ENCODE results near the gene COMMD7. TPM values are rescaled to one million over a fixed set of nuclear protein-coding genes. Genes with fewer than 3 reads are reported as not detected.
A peak's percentile ranks its signal among the peaks of the same experiment; 100 is the strongest.

COMMD7 gene
- total RNA-seq, 1 experiment from 2014 or later = 66.1 TPM

- H2BK12ac ChIP-seq (ENCODE audit: insufficient read length, low read depth, low read length) = no peak overlapping the region
- TF ChIP-seq, protein P1, sequence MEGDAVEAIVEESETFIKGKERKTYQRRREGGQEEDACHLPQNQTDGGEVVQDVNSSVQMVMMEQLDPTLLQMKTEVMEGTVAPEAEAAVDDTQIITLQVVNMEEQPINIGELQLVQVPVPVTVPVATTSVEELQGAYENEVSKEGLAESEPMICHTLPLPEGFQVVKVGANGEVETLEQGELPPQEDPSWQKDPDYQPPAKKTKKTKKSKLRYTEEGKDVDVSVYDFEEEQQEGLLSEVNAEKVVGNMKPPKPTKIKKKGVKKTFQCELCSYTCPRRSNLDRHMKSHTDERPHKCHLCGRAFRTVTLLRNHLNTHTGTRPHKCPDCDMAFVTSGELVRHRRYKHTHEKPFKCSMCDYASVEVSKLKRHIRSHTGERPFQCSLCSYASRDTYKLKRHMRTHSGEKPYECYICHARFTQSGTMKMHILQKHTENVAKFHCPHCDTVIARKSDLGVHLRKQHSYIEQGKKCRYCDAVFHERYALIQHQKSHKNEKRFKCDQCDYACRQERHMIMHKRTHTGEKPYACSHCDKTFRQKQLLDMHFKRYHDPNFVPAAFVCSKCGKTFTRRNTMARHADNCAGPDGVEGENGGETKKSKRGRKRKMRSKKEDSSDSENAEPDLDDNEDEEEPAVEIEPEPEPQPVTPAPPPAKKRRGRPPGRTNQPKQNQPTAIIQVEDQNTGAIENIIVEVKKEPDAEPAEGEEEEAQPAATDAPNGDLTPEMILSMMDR (conservative IDR thresholded peaks at IDR 0.05) = no peak
- no peak overlapping the region for H2BK20ac ChIP-seq (ENCODE audit: low read depth, low read length, poor library complexity, severe bottlenecking)
- no peak overlapping the region for H3K4ac ChIP-seq (ENCODE audit: low read depth, low read length)
- Mint-ChIP-seq H3K36me3 (ENCODE audit: insufficient read depth in 1 of 3, low read depth in 3 of 3) (no peaks in the 10 kb centered on the region), H3K9me3 (no peaks in the 10 kb centered on the region), H3K4me1 (peaks cover 41 to 54% of the 10 kb centered on the region in 2 experiments), H3K4me3 (no peak overlapping the region), H3K27ac (peak overlapping the region; percentile 48 to 89 (median 74); a peak in 5 of 7 replicates), H3K27me3 (ENCODE audit: low read depth) (no peaks in the 10 kb centered on the region)
- no peak overlapping the region for H3T11ph ChIP-seq (ENCODE audit: low read length)
- H3K4me2 ChIP-seq (ENCODE audit: insufficient read depth, insufficient read length, low read length) = no peak overlapping the region
- no peak overlapping the region for H2AFZ ChIP-seq (ENCODE audit: low read length)
- H2BK15ac ChIP-seq (ENCODE audit: low read depth, low read length) = no peak overlapping the region
- H2BK120ac ChIP-seq (ENCODE audit: low read depth, low read length, poor library complexity, severe bottlenecking) = no peak overlapping the region
- H3K9ac ChIP-seq (ENCODE audit: extremely low read depth, insufficient read length, low read length) = no peak overlapping the region
- H2AK5ac ChIP-seq (ENCODE audit: insufficient read length, low read length) = no peak overlapping the region
- no CpG with 5 or more reads among the region's 13 CpGs for WGBS (ENCODE audit: extremely low coverage, insufficient read length, low lambda C conversion rate)
- H4K91ac ChIP-seq (ENCODE audit: insufficient read length, low read depth, low read length) = no peak overlapping the region
- no peaks in the 10 kb centered on the region for H3K4me1 ChIP-seq (ENCODE audit: insufficient read depth, low read length)
- no peak overlapping the region for H3K23ac ChIP-seq (ENCODE audit: insufficient read length, low read depth, low read length)
- no peak overlapping the region for H4K5ac ChIP-seq (ENCODE audit: insufficient read length, low read depth, low read length)
- no peaks in the 10 kb centered on the region for H3K9me3 ChIP-seq (ENCODE audit: control insufficient read depth, low read depth, low read length)
- no peaks in the 10 kb centered on the region for H3K79me2 ChIP-seq (ENCODE audit: insufficient read depth, low read length)
- no peak overlapping the region for H3K27ac ChIP-seq (ENCODE audit: insufficient read length, low read depth, low read length)
- no peaks in the 10 kb centered on the region for H4K20me1 ChIP-seq (ENCODE audit: control insufficient read depth, insufficient read depth, insufficient read length)
- no peak overlapping the region for H4K8ac ChIP-seq (replicated peaks; ENCODE audit: insufficient read length, low read depth, low read length)
- H3K79me1 ChIP-seq (ENCODE audit: insufficient read depth, low read depth, low read length, poor library complexity, severe bottlenecking) = no peaks in the 10 kb centered on the region
- no peak overlapping the region for H3K18ac ChIP-seq (ENCODE audit: insufficient read length, low read depth, low read length)
- no peak overlapping the region for H2BK5ac ChIP-seq (ENCODE audit: insufficient read length, low read length)
- no peak overlapping the region for H3K56ac ChIP-seq (ENCODE audit: insufficient read length, low read depth, low read length)
- DNase-seq = no peak
- no peaks in the 10 kb centered on the region for H3K23me2 ChIP-seq (ENCODE audit: insufficient read length, low read depth, low read length, poor library complexity, severe bottlenecking)
- H3K14ac ChIP-seq (ENCODE audit: insufficient read depth, low read length) = no peak overlapping the region
- H3K27me3 ChIP-seq (ENCODE audit: insufficient read depth, low read length) = no peaks in the 10 kb centered on the region
Observed at GRCh38 chr20:32675223-32675975, 67.9 kb downstream of the COMMD7 start.
